Hematopoietic multipotent progenitor cell treated with erythropoietin and hydrocortisone succinate and interleukin-3 and kit ligand, for 8 days (in vitro differentiated cells): ENCODE data around the gene ZBTB25.

Experiments
- DNase-seq: peaks from one replicate; pipeline ENCODE4 v3.0.0-alpha.2; 2015

Gene ZBTB25

DNA sequence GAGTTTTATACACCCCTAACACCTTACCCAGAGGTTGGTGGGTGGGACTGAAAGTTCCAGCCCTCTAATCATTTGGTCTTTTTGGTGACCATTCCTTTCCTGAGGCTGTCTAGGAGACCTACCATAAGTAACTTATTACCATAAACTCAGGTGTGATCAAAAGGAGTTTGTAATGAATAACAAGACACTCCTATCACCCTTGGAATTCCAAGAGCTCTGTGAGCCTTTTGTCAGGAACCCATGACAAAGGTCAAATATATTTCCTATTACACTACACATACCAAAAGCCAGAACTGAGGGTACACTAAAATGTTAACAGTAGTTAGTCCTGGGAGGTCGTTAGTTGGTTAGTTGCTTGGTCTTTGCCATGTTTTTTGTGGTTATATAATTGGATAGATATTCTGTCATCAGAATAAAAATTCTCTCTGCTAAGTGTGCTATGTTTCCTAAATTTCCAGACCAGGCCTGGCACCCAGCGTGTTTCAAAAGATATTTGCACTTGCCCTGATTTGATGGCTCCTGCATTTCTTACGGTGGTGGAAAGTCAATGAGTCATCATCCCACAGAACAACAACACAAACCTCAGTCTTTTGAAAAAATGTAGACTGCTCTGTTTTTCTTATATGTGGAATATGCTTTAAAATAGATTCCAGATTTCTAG is 65.3 kb downstream of the ZBTB25 start:
- DNase-seq = no peak

GRCh38 chr14:64434528-64434927 is 69.1 kb downstream of the ZBTB25 start:
- DNase-seq = no peak

GRCh38 chr14:64423987-64424386 is 79.7 kb downstream of the ZBTB25 start:
- DNase-seq = no peak

GRCh38 chr14:64422756-64423155 is 80.9 kb downstream of the ZBTB25 start:
- DNase-seq = no peak

DNA sequence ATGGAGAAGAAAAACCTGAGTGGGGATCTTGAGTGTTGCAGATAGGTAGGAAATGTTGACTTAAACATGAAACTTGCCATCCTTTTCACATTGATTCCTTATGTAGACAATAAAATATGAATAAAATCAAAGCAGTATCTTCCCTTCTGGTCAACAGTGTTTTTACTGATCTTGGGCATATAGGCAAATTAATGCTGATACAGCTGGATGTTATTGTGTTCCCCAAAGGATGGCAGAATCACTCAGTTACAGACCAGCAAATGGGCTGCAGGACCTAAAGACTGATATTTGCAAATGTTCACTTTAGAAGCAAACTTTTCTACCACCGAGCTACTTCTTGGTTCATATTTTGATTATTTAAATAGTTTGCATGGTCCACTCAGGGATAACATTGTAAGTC is 81.6 kb downstream of the ZBTB25 start:
- DNase-seq = no peak

DNA sequence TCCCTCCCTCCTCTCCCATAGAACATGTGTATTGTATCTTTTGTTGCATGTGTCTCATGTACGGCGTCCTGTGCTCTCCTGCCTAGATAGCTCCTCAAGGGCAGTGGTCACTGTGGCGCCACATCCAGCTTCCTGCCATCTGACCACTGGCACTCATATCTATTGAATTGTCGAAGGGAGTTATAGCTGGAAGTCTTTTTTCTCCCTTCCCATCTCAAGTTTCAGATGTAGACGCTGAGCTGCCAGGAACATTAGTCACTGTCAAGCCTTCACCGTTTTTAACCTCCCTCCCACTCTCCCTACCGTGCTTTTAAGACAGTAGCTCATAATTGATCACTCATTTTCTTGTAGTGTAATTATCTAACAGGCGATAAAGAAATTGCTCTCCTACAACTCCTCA is 82.5 kb downstream of the ZBTB25 start:
- no peak for DNase-seq

- DNase-seq = no peak
Observed at GRCh38 chr14:64419003-64419402, 84.6 kb downstream of the ZBTB25 start.

GRCh38 chr14:64417771-64418125 is 85.9 kb downstream of the ZBTB25 start:
- DNase-seq = no peak

GRCh38 chr14:64417055-64417770 is 86.4 kb downstream of the ZBTB25 start:
- DNase-seq = peak; percentile 65

- DNase-seq = no peak
Observed at GRCh38 chr14:64416348-64416932, 87.2 kb downstream of the ZBTB25 start.

- DNase-seq = no peak
Observed at GRCh38 chr14:64412237-64412636, 91.4 kb downstream of the ZBTB25 start.

- DNase-seq = no peak
Observed at GRCh38 chr14:64411001-64411400, 92.6 kb downstream of the ZBTB25 start.

DNA sequence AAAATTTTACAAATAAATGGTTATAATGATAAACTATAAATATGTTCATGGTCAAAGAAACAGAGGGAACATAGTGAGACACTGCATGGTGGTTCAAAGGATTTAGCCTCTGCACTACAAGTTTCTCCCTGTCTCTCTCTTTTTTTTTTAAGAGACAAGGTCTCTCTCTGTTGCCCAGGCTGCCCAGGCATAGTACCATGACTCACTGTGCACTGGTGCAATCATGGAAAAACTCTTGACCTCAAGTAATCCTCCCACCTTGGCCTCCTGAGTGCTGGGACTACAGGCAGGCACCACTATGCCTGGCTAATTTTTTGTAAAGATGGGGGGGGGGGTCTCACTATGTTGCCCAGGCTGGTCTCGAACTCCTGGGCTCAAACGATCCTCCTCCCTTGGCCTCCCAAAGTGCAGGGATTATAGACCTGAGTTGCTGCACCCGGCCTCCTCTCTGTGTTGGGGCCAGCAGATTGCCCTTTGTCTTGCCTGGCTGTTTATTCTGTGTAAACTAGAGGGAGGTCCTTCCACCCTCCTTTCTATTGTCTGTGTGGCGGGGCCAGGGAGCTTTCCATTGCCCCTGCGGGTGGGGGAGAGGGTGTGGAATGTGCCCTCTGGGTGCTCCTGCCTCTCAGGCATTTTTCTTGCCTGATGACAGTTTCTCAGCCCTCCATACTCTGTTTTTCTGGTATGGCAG is 93.4 kb downstream of the ZBTB25 start:
- DNase-seq = peak; percentile 32

DNA sequence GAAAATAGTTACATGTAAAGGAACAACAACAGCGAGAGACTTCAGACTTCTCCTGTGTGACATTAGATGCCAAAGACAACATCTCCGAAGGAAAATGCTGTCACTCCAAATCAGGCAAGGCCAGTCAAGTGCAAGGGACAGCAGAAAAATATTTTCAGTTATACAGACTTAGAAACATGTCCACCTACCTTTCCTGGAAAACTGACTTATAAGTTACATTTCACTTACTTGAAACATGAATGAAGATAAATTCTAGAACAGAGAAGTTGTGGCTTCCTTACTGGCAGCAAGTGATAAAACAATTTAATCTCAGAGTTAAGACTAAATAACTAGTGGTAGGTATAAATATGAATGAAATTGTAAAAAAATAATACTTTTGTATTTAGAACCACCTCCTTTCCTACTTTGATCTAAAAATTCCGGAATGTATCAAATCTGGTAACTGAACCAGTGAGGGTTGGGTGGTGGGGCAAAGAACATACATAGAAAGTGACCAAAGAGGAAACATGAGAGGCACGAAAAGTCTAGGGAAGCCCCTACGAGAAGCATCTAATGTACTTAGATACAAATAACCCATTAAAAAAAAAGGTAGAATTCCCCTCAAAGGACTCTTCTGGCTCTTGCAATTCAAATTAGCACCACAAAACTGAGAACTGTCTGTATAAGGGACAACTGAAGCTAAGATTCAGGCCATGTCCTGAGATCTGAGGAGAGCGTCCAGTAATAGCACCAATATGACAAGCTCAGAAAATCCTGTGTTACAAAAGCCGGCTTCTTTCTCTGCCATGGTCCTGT is 94.3 kb downstream of the ZBTB25 start:
- peak; percentile 50 for DNase-seq

DNA sequence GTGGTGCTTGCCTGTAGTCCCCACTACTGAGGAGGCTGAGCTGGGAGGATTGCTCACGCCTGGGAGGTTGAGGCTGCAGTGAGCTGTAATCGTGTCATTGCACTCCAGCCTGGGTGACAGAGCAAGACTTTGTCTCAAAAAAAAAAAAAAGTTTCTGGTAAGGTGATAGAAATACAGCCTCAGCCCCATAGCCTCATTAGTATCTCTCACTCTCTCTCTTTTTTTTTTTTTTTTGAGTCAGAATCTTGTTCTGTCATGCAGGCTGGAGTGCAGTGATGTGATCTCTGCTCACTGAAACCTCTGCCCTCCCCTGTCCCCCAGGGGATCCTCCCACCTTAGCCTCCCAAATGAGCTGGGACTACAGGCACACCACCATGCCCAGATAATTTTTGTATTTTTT is 96.3 kb downstream of the ZBTB25 start:
- DNase-seq = peak; percentile 28

- no peak for DNase-seq
Observed at GRCh38 chr14:64405295-64405694, 98.3 kb downstream of the ZBTB25 start.

GRCh38 chr14:64401949-64402348 is 101.7 kb downstream of the ZBTB25 start:
- no peak for DNase-seq

GRCh38 chr14:64400829-64401459 is 102.7 kb downstream of the ZBTB25 start:
- no peak for DNase-seq
